ENCODE data around the gene ZNF236.

ZNF236 gene

DNA sequence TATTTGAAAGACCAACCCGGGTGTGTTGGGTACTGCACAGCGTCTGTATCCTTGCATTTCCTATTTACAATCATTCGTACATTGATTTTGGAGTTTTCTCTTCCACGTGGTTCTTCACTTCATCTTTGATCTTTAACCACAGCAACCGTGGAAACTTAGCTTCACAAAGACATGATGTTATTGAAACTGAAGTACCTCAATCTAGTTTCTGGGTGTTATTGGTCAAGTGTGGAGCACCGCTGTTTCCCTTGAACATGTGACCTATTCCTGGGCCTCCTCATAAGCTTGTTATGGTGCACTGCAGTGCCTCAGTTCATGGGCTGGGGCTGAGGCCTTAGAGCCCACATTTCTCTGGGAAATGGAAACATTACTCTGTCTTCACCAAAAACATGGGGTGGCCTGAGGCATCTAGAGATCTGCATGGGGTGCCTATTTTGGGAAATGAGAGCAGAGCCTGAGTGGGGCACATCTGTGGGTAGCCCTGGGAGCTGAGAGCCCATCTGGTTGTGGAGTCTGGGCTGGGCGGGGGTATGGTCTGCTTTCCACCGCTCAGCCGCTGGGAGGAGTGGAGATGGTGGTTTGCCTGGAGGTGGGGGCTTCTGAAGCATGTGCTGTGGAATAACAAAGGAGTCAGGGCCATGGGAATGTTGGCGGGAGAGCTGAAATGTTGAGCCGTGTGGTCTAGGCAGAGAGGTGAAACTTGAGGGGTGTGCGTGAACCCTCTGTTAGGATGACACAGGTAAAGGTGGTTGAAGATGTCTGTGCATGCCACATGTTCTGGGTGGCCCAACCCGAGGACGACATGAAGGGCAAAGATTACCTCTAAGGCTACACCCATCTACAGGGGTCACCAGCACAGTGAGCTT is 37.4 kb downstream of the ZNF236 start:
- DNase-seq (ENCODE audit: low read depth, low spot score) = no peak

DNA sequence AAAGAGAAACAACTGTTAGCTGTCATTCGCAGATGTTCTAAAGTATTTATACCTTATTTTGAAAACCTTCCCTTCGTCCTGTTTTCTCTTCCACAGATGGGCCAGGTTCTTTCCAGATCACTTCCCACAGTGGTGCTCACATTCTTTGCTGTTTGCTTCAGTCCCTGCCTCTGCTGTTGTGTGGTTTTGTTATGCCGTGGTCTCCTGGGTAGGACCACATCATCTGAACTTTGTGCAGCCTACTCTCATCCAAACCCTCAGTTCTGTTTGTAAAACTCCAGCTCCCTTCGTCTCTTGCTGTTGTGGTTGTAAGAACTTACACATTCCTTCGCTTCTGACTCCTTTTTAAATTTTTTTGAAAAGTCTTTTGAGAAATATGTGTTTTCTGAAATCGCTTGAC is 38.1 kb downstream of the ZNF236 start:
- no peak for DNase-seq (ENCODE audit: low read depth, low spot score)

DNA sequence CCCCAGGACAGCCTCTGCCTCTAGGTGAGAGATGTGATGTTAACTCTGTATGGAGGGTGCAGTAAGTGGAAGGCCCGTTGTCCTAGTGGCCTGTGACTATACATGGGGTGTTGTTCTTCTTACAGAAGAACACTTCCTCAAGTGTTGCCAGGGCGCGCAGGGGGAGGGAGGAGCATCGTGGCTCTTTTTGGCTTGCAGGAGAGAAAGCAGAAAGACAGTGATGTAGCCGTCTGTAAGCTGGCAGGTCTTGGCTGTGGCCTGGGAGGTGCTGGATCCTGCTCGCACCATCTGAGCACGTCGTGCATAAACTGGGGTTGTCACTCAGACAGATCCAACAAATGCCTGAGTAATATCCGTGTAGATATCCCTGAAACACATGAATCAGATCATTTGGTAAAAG is 44.3 kb downstream of the ZNF236 start:
- DNase-seq (ENCODE audit: low read depth, low spot score) = no peak

DNA sequence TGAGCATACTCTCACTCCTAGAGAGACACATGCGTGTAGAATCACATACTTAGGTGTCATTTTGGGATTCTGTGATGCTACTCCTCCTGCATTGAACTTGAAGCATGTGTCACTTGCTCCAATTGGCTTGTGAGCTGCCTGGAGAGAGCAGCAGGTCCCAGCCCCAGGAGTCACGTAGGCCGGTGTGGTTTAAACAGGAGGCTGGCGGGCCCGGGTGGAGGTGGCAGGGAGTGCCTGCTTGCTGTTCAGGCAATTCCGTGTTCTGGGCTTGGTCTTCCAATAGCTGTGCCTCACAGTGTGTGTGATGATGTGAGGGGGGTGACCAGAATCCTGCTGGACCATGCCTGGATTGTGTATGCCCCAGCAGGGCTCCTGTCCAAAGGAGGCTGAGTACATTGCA is 51.0 kb downstream of the ZNF236 start:
- DNase-seq (ENCODE audit: low read depth, low spot score) = no peak

- no peak for DNase-seq (ENCODE audit: low read depth, low spot score)
These were observed 51.4 kb downstream of the ZNF236 start for GRCh38 chr18:76873713-76874112.

DNA sequence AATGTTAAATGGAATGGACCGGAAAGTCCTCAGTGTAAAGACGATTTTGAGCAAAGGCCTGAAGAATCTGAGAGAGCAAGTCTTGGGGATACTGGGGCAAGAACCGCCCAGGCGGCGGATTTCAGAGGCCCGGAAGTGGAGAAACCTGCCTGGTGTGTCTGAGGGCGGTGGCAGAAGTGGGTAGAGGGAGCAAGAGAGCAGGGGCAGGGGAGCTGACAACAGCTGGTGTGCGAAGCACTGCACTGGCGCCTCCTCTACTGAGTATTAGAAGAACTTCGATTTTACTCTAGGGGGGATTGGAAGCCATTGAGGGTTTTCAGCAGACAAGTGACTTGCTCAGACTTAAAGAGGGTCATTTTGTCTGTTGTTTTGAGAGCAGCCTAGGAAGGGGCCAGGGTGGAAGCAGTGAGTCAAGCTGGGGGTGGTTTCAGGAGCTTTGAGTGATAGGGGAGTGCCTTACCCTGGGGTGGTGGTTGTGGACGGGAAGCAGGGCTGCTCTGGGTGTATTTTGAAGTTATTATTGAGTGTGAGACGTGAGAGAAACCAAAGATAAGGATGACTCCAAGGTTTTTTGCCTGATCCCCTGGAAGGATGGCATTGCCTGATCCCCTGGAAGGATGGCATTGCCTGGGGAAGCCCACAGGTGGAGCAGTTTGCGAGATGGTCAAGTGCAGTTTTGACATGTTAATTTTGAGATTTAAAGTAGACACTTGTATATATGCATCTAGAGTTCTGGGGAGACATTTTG is 52.5 kb downstream of the ZNF236 start:
- no peak for DNase-seq (ENCODE audit: low read depth, low spot score)

GRCh38 chr18:76875390-76876325 is 53.3 kb downstream of the ZNF236 start:
- DNase-seq (ENCODE audit: low read depth, low spot score) = peak; percentile 9

GRCh38 chr18:76878426-76878825 is 56.1 kb downstream of the ZNF236 start:
- DNase-seq (ENCODE audit: low read depth, low spot score) = no peak

- DNase-seq (ENCODE audit: low read depth, low spot score) = no peak
These were observed 57.7 kb downstream of the ZNF236 start for GRCh38 chr18:76880026-76880425.

- DNase-seq (ENCODE audit: low read depth, low spot score) = no peak
These were observed 59.4 kb downstream of the ZNF236 start for GRCh38 chr18:76881744-76882143.

GRCh38 chr18:76882146-76882545 is 59.8 kb downstream of the ZNF236 start:
- no peak for DNase-seq (ENCODE audit: low read depth, low spot score)

DNA sequence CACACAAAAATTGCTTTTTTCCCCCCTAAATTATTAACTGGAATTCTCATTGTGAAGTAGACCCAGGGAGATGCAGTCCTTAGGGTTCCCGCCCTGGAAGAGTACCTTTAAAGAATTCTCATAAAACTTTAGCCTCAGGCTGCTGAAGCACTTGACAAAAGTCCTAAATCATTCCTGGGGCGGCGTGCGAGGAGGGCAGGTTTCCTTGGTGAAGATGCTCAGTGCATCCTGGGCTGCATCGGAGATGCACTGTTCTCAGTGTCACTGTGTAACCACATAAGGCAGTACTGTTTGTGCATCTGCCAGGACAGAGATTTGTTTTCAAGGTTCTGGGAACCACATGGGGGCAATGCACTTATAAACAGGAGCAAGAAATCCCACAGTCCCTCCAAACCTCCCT is 62.6 kb downstream of the ZNF236 start:
- no peak for DNase-seq (ENCODE audit: low read depth, low spot score)

DNA sequence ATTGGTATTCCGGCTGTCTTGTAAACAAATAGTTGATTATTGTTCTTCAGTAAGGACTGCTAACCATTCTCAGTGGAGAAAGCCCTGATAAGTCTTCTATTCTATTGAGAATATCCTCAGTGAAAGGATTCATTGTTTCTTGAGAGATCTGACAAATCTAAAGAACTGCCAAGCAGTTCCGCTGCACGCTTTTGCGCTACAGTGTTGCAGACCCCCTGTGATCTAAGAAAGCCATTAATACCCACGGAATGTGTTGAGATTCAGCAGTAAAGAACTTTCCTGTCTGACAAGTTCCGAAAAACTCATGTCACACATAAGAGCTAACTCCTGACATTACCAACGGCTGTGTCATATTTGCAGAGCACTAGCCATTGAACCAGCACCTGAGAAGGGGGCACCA is 63.8 kb downstream of the ZNF236 start:
- no peak for DNase-seq (ENCODE audit: low read depth, low spot score)

DNA sequence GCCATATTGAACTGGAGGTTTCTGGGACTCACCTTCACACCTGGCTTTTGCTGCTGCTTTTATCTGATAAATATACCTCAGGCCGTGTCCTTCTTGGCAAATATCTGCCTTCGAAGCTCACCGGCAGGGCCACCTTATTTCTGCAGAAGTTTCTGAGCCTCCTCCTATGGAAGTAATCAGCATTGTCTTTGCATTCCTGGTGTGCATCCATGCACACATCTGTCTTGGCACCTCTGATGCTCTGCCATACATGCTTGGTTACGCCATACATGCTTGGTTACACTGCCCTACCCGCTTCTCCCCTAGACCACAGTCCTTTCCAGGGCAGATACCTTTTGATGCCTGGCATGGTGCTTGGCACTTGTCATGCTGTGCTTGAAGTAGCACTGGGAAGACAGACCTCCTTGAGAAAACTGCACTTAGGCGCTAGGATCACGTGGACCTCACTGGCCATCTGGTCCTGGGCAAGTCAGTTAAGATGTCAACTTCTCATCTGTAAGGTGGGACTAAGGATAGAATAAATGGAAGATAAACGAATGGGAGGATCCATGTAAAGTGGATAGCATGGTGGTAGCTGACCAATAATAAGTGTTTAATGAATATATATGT is 66.8 kb downstream of the ZNF236 start:
- DNase-seq (ENCODE audit: low read depth, low spot score) = no peak

DNA sequence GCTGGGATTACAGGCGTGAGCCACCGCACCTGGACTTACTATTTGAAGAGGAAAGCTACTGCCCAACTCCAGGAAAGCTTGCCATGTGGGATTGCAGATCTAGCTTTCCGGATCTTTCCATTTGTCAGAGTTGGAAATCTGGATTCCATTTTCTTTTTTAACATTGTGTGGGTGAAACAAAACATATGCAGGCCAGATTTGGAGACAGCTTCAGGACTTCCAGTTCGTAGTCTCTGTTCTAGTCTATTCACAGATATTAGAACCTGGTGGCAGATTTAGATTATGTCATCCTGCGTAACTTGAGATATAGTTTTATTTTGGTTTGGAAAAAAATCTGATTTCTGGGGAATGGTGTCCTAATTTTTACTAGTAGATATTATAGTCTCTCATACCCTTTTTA is 70.5 kb downstream of the ZNF236 start:
- DNase-seq (ENCODE audit: low read depth, low spot score) = no peak

DNA sequence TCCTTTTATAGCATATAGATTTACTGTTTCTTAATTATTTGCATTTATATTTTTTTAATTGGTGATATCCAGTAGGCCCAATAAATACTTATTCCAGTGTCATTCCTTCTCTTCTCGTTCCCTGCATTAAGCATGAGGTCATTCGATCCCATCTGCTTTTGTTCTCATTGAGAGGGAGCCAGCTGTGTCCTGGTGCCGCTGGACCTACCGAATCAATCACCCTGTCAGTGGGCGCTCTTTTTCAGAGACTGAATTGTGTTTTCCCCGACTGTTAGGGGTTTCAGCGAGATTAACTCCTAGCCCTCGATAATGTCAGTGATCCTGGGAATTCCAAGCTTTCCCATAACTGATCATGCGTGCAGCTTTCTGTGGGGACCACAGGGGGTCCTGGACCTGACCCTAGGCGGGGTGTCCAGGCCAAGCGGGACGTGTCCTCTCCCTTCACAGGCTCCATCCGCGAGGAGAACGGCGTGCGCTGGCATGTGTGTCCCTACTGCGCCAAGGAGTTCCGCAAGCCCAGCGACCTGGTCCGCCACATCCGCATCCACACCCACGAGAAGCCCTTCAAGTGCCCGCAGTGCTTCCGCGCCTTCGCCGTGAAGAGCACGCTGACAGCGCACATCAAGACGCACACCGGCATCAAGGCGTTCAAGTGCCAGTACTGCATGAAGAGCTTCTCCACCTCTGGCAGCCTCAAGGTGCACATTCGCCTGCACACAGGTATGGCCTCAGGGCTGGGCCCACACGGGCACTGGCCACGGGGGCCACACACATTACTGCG is 72.4 kb downstream of the ZNF236 start:
- DNase-seq (ENCODE audit: low read depth, low spot score) = no peak

DNA sequence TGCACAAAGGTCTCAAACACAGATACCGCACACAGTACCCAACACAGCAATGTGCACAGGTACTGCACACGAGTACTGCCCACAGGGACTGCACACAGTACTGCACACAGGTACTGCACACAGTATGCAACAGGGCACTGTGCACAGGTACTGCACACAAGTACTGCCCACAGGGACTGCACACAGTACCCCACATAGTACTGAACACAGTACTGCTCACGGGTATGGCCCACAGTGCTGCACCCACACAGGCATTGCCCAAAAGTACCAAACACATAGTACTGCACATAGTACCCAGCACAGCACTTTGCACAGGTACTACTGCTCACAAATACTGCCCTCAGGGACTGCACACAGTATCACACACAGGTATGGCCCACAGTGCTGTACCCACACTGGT is 73.1 kb downstream of the ZNF236 start:
- no peak for DNase-seq (ENCODE audit: low read depth, low spot score)

- no peak for DNase-seq (ENCODE audit: low read depth, low spot score)
These were observed 74.3 kb downstream of the ZNF236 start for GRCh38 chr18:76896677-76897076.

GRCh38 chr18:76897257-76897656 is 74.9 kb downstream of the ZNF236 start:
- no peak for DNase-seq (ENCODE audit: low read depth, low spot score)

- no peak for DNase-seq (ENCODE audit: low read depth, low spot score)
These were observed 81.0 kb downstream of the ZNF236 start for GRCh38 chr18:76903386-76903785.

DNA sequence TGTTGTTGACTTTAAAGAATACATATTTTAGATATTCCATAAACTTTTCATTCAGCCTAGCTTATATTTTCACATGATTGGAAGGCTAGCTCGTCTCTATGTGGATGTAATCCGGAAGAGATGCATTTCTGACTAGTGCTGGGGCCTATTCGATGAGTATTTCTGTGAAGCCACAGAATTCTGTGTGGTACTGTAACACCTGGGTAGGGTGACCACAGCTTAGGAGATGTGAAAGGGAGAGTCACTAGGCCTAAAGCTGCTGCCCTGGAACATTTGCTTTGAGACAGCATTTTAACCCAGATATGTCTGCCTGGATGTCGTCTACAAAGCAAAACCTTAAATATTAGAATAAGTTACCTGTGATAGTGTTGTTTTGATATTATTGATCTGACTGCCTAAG is 83.5 kb downstream of the ZNF236 start:
- DNase-seq (ENCODE audit: low read depth, low spot score) = no peak
